DOHH2 (cell line): ENCODE results near the gene PDE4D.

Source experiments
- CTCF ChIP-seq: fragments of 200-600 bp; sonication (generic); IDR thresholded peaks from one replicate; pipeline ENCODE4 v1.5.1; 2014; ENCODE audit warnings: antibody characterized with exemption, mild to moderate bottlenecking, low read depth, low read length; ENCODE audit not compliant: poor library complexity, severe bottlenecking
- EZH2phosphoT487 ChIP-seq: fragments of 200-600 bp; sonication (generic); IDR thresholded peaks from 2 replicates; pipeline ENCODE4 v1.6.1; 2017; ENCODE audit warnings: borderline replicate concordance, mild to moderate bottlenecking, antibody characterized with exemption, low read length, moderate library complexity, mixed read lengths

- TF ChIP-seq CTCF (no peak), EZH2phosphoT487 (no peak)
Measured at GRCh38 chr5:58921159-58921558, 972.4 kb downstream of the PDE4D start.
